GM20431 (cell line): Measurements from ENCODE around the gene PTMS.

ENCODE experiments used
- in situ Hi-C: fragments of 300-500 bp; cut with MseI, MboI; formaldehyde crosslinking; loops from one replicate; pipeline ENCODE4 v1.15.0; 2020; ENCODE audit warnings: low sequenced_read_pairs; ENCODE audit not compliant: unreplicated experiment

PTMS gene

GRCh38 chr12:6750506-6750905 is 15.7 kb upstream of the PTMS start:
- in situ Hi-C loops = no loop called here

- in situ Hi-C loops = no loop called here
Observed at GRCh38 chr12:6751767-6752166, 14.4 kb upstream of the PTMS start.

- in situ Hi-C loops = no loop called here
Observed at GRCh38 chr12:6752167-6752920, 13.8 kb upstream of the PTMS start.

GRCh38 chr12:6752921-6753771 is 13.0 kb upstream of the PTMS start, which contains the start of gene MLF2:
TSS of gene MLF2 (minus strand) at chr12:6753141. CDS start at chr12:6752334, 807 bp downstream.
- in situ Hi-C loops = no loop called here

- in situ Hi-C loops = no loop called here
Observed at GRCh38 chr12:6753772-6754356, 12.3 kb upstream of the PTMS start.

GRCh38 chr12:6754411-6754810 is 11.8 kb upstream of the PTMS start:
- in situ Hi-C loops = no loop called here

GRCh38 chr12:6757028-6757690 is 9.0 kb upstream of the PTMS start:
- in situ Hi-C loops = no loop called here

- in situ Hi-C loops = no loop called here
Observed at GRCh38 chr12:6758506-6759095, 7.6 kb upstream of the PTMS start.

- in situ Hi-C loops = no loop called here
Observed at GRCh38 chr12:6759741-6760140, 6.4 kb upstream of the PTMS start.

GRCh38 chr12:6763380-6763779 is 2.8 kb upstream of the PTMS start:
- in situ Hi-C loops = no loop called here

GRCh38 chr12:6764011-6764828 is 1.9 kb upstream of the PTMS start:
- in situ Hi-C loops = no loop called here

GRCh38 chr12:6765048-6765633 is 1.0 kb upstream of the PTMS start:
- in situ Hi-C loops = no loop called here

- in situ Hi-C loops = no loop called here
Observed at GRCh38 chr12:6766651-6767349, 637 bp downstream of the PTMS start.

- in situ Hi-C loops = no loop called here
Observed at GRCh38 chr12:6767353-6768319, 1.5 kb downstream of the PTMS start.

- in situ Hi-C loops = no loop called here
Observed at GRCh38 chr12:6768437-6768914, 2.3 kb downstream of the PTMS start.

GRCh38 chr12:6768990-6769389 is 2.8 kb downstream of the PTMS start:
- in situ Hi-C loops = no loop called here

- in situ Hi-C loops = no loop called here
Observed at GRCh38 chr12:6769666-6770065, 3.5 kb downstream of the PTMS start.
